Ascending aorta (tissue), 2 donors: ENCODE measurements around the gene BAD. TPM values are rescaled to one million over a fixed set of nuclear protein-coding genes. Genes with fewer than 3 reads are reported as not detected.

Source experiments
- DNase-seq, 2 donors: peaks; one replicate each; pipeline ENCODE4 v3.0.0-alpha.2; 2019; ENCODE audit warnings: low spot score in 2 of 2
- H3K27ac ChIP-seq, 2 donors: fragments of 200-600 bp; sonication (generic); one replicate each; pipeline ENCODE4 v1.5.1; 2016 to 2017; ENCODE audit warnings: mild to moderate bottlenecking in 1 of 2
- H3K27me3 ChIP-seq: fragments of 200-600 bp; sonication (generic); one replicate; pipeline ENCODE4 v1.5.1; 2017
- H3K36me3 ChIP-seq, 2 donors: fragments of 200-600 bp; sonication (generic); one replicate each; pipeline ENCODE4 v1.5.1; 2016
- H3K4me1 ChIP-seq, 2 donors: fragments of 200-600 bp; sonication (generic); one replicate each; pipeline ENCODE4 v1.5.1; 2016 to 2017; ENCODE audit warnings: mild to moderate bottlenecking in 1 of 2
- H3K4me3 ChIP-seq, 2 donors: fragments of 200-600 bp; sonication (generic); one replicate each; pipeline ENCODE4 v1.5.1; 2016 to 2017; ENCODE audit warnings: mild to moderate bottlenecking in 1 of 2
- H3K9me3 ChIP-seq, 2 donors: fragments of 200-600 bp; sonication (generic); one replicate each; pipeline ENCODE4 v1.5.1; 2016
- intact Hi-C: fragments of 100-400 bp; cut with DNase I; formaldehyde crosslinking; loops from one replicate; pipeline ENCODE4 v1.15.1; 2023
- total RNA-seq: library from RNA; depleted of rRNA; stranded (reverse); fragments of >200 nt; gene quantifications from one replicate; pipeline ENCODE4 v1.1.0, GENCODE V29; 2016
- TF ChIP-seq, protein P1 (sequence below), 3 experiments: fragments of 200-600 bp in 2 of 3; fragments of 450-650 bp in 1 of 3; sonication (generic) in 2 of 3; IDR thresholded peaks; one replicate each; pipeline ENCODE4 v1.5.1; 2016 to 2019; ENCODE audit warnings: antibody characterized with exemption in 3 of 3, mild to moderate bottlenecking in 1 of 3, moderate library complexity in 1 of 3

BAD gene
- total RNA-seq, 1 donor from 2014 or later = 175 TPM

DNA sequence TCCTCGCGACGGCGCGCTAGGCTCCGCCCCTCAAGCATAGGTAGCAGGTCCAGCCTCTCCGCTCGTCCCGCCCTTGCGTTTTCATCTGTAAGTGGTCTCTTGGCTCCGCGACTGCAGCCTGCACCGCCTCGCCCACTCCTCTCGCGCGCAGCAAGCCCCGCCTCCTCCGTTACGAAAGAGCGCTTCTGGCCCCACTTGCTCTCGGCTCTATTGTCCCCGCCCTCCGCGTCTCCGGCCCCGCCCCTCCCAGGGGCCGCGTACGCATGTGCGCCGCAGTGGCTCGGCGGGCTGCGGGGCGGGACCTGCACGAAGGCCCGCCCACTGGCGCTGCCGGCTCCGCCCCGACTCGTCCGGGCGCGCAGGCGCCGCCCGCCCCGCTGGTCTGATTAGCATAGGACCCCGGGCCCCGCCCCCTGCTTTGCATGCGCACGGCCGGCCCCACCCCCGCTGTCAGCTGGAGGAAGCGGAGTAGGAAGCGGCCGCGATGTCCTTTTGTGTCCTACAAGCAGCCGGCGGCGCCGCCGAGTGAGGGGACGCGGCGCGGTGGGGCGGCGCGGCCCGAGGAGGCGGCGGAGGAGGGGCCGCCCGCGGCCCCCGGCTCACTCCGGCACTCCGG, 20.7 kb upstream of the BAD start, which contains the start of gene ESRRA:
Gene ESRRA, plus strand, starts transcription at position 450 of the 616 bp plus-strand sequence. CDS start 1,656 bp downstream, outside the sequence.
- intact Hi-C loops = loop anchor here (1.0 to 2.0 kb wide), 5 partner anchors 12 to 64 kb away; partner anchors contain the start of genes FKBP2, GPR137, RPS6KA4 and TRMT112
- TF ChIP-seq, protein P1, sequence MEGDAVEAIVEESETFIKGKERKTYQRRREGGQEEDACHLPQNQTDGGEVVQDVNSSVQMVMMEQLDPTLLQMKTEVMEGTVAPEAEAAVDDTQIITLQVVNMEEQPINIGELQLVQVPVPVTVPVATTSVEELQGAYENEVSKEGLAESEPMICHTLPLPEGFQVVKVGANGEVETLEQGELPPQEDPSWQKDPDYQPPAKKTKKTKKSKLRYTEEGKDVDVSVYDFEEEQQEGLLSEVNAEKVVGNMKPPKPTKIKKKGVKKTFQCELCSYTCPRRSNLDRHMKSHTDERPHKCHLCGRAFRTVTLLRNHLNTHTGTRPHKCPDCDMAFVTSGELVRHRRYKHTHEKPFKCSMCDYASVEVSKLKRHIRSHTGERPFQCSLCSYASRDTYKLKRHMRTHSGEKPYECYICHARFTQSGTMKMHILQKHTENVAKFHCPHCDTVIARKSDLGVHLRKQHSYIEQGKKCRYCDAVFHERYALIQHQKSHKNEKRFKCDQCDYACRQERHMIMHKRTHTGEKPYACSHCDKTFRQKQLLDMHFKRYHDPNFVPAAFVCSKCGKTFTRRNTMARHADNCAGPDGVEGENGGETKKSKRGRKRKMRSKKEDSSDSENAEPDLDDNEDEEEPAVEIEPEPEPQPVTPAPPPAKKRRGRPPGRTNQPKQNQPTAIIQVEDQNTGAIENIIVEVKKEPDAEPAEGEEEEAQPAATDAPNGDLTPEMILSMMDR (IDR thresholded peaks at IDR 0.05) = no peak
- no peaks in the 10 kb centered on the region for H3K9me3 ChIP-seq
- H3K36me3 ChIP-seq = no peaks in the 10 kb centered on the region
- H3K27ac ChIP-seq = peak within 1 kb of the TSS; percentile 68 to 86
- peak; percentile 100 for DNase-seq
- H3K4me3 ChIP-seq = peak within 1 kb of the TSS; percentile 72 to 81
- no peaks in the 10 kb centered on the region for H3K27me3 ChIP-seq
- peaks cover 10 to 15% of the 10 kb centered on the region in 2 donors for H3K4me1 ChIP-seq

GRCh38 chr11:64304316-64305072, 20.0 kb upstream of the BAD start:
- H3K4me1 ChIP-seq = peaks cover 14 to 22% of the 10 kb centered on the region in 2 donors
- DNase-seq = peak; percentile 73 to 96
- H3K36me3 ChIP-seq = no peaks in the 10 kb centered on the region
- no peaks in the 10 kb centered on the region for H3K9me3 ChIP-seq
- H3K4me3 ChIP-seq = peak overlapping the region; percentile 59 to 73
- no peaks in the 10 kb centered on the region for H3K27me3 ChIP-seq
- intact Hi-C loops = loop anchor here (1.0 to 5.0 kb wide), 8 partner anchors 13 to 100 kb away; partner anchors contain the start of genes FKBP2, GPR137, NUDT22 and PLCB3
- peak overlapping the region; percentile 68 to 86 for H3K27ac ChIP-seq
- TF ChIP-seq, protein P1 (IDR thresholded peaks at IDR 0.05) = peak; percentile 63 to 89 (median 80)

GRCh38 chr11:64304032-64304315, 19.5 kb upstream of the BAD start:
- no peaks in the 10 kb centered on the region for H3K9me3 ChIP-seq
- H3K27ac ChIP-seq = peak overlapping the region in 1 of 2 donors; percentile 86
- DNase-seq = no peak
- H3K36me3 ChIP-seq = no peaks in the 10 kb centered on the region
- intact Hi-C loops = loop anchor here (1.0 to 5.0 kb wide), 5 partner anchors 53 to 100 kb away; partner anchors contain the start of genes FKBP2, NUDT22, PLCB3 and RPS6KA4
- peak overlapping the region in 1 of 2 donors; percentile 73 for H3K4me3 ChIP-seq
- H3K27me3 ChIP-seq = no peaks in the 10 kb centered on the region
- TF ChIP-seq, protein P1 (IDR thresholded peaks at IDR 0.05) = no peak
- H3K4me1 ChIP-seq = peaks cover 14 to 23% of the 10 kb centered on the region in 2 donors

GRCh38 chr11:64303109-64304031, 18.9 kb upstream of the BAD start:
- no peaks in the 10 kb centered on the region for H3K27me3 ChIP-seq
- intact Hi-C loops = loop anchor here (1.0 to 5.0 kb wide), 5 partner anchors 52 to 99 kb away; partner anchors contain the start of genes FKBP2, NUDT22, PLCB3 and RPS6KA4
- no peak overlapping the region for H3K4me3 ChIP-seq
- TF ChIP-seq, protein P1 (IDR thresholded peaks at IDR 0.05) = no peak
- H3K27ac ChIP-seq = no peak overlapping the region
- peaks cover 14 to 23% of the 10 kb centered on the region in 2 donors for H3K4me1 ChIP-seq
- no peak for DNase-seq
- no peaks in the 10 kb centered on the region for H3K9me3 ChIP-seq
- no peaks in the 10 kb centered on the region for H3K36me3 ChIP-seq
